Testis (tissue), 3 donors: ENCODE results near the gene ADD3. TPM values are rescaled to one million over a fixed set of nuclear protein-coding genes. Genes with fewer than 3 reads are reported as not detected.

Source experiments
- DNase-seq: peaks from one replicate; pipeline ENCODE4 v3.0.0-alpha.2; 2019
- H3K27ac ChIP-seq, 2 donors: fragments of 200-600 bp; sonication (generic); one replicate each; pipeline ENCODE4 v1.5.1; 2019
- H3K27me3 ChIP-seq: fragments of 200-600 bp; sonication (generic); one replicate; pipeline ENCODE4 v1.5.1; 2019
- H3K36me3 ChIP-seq: fragments of 200-600 bp; sonication (generic); one replicate; pipeline ENCODE4 v1.5.1; 2017; ENCODE audit warnings: low read depth; ENCODE audit errors: missing control alignments
- H3K4me1 ChIP-seq: fragments of 200-600 bp; sonication (generic); one replicate; pipeline ENCODE4 v1.5.1; 2019
- H3K4me3 ChIP-seq, 2 donors: fragments of 200-600 bp; sonication (generic); one replicate each; pipeline ENCODE4 v1.5.1; 2017 to 2019
- H3K9me3 ChIP-seq: fragments of 200-600 bp; sonication (generic); one replicate; pipeline ENCODE4 v1.5.1; 2017
- CTCF ChIP-seq, 3 experiments: fragments of 450-650 bp in 2 of 3; fragments of 200-600 bp in 1 of 3; sonication (generic) in 1 of 3; IDR thresholded peaks; one replicate each; pipeline ENCODE4 v1.5.1; 2016 to 2019; ENCODE audit warnings: antibody characterized with exemption in 3 of 3, mild to moderate bottlenecking in 2 of 3, moderate library complexity in 1 of 3
- POLR2A ChIP-seq: fragments of 450-650 bp; IDR thresholded peaks from one replicate; pipeline ENCODE4 v1.6.1; 2017; ENCODE audit warnings: antibody characterized with exemption, mild to moderate bottlenecking, moderate library complexity
- WGBS, 2 donors: methylation state at CpG; one replicate each; pipeline ENCODE4 v1.1.5; 2018; 5-methylcytosine and 5-hydroxymethylcytosine counted together
- intact Hi-C: fragments of 100-400 bp; cut with DNase I; formaldehyde crosslinking; loops from one replicate; pipeline ENCODE4 v1.15.1; 2023; ENCODE audit warnings: low total_unique reads
- polyA plus RNA-seq: library from polyadenylated mRNA; stranded (reverse); fragments of 350-450 nt; fragmentation: Illumina TruSeq; extraction: RNeasy Lipid Tissue Mini Kit (QIAGEN cat#74804); gene quantifications from one replicate; pipeline ENCODE4 v1.2.3, GENCODE V29; 2014; ENCODE audit warnings: low read depth, low replicate concordance; ENCODE audit not compliant: insufficient read depth
- total RNA-seq, 2 donors: library from RNA; depleted of rRNA; stranded (reverse); fragments of >200 nt; gene quantifications; one replicate each; pipeline ENCODE4 v1.2.3, GENCODE V29; 2016

ADD3 gene
- total and polyA plus RNA-seq, 3 donors from 2014 or later = 155 to 394 (median 240) TPM

DNA sequence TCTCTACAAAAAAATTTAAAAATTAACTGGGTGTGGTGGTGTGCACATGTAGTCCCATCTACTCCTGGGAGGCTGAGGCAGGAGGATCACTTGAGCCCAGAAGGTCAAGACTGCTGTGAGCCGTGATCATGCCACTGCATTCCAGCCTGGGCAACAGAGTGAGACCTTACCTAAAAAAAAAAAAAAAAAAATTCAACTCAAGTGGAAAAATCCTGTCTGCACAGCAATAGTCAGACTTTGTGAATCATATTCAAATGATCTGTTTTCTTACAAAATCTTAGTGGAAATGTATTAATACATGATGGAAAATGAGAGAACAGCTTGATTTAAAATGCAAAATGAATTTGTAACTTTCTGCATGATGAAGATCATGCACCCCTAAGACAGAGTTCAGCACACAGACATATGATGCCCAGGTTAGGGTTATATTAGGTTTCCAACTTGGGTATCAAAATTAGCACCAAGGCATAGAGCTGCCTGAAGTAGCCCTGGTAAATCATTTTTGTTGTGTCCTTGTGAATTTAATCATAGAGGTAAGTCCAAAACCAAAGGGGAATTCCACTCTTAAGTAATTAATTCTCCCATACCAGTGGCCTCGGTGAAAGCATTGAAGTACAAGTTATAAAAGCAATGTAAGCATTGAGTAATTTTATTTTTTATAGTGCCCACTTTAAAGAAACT is 93.8 kb downstream of the ADD3 start:
- no peak overlapping the region for H3K27ac ChIP-seq
- no peaks in the 10 kb centered on the region for H3K27me3 ChIP-seq
- H3K9me3 ChIP-seq = no peaks in the 10 kb centered on the region
- DNase-seq = no peak
- no peaks in the 10 kb centered on the region for H3K36me3 ChIP-seq
- intact Hi-C loops = no loop called here
- WGBS, 2 donors = 82 to 83% methylated on average over 2 of the region's 2 CpGs
- peaks cover 7% of the 10 kb centered on the region for H3K4me1 ChIP-seq
- no peak overlapping the region for H3K4me3 ChIP-seq
- TF ChIP-seq CTCF (IDR thresholded peaks at IDR 0.05) (no peak), POLR2A (no peak)

DNA sequence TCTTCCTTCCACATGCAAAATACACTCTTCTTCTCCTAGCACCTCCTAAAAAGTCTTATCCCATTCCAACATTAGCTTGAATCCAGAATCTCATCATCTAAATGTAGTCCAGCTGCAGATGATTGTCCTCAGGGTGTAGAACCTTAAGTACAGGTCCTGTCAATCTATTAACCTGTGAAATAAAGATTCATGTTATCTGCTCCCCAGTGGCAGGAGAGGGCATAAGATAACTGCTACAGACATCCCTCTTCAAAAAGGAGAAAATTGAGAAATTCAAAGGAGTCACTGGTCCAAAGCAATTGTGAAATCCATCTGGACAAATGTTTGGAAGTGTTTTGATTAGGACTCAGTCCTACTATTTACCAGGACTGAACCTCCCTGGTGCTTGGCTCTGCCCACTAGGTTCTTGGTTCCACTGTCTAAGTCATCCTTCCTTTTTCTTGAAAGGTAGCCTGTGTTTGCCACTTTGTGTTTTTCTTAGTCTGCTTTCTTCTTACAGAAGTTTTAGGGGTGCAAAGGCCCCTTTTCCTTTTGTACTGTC is 96.2 kb downstream of the ADD3 start:
- Histone ChIP-seq H3K9me3 (no peaks in the 10 kb centered on the region), H3K4me1 (no peaks in the 10 kb centered on the region), H3K4me3 (no peak overlapping the region), H3K36me3 (no peaks in the 10 kb centered on the region), H3K27me3 (no peaks in the 10 kb centered on the region), H3K27ac (no peak overlapping the region)
- no peak for DNase-seq
- intact Hi-C loops = no loop called here
- TF ChIP-seq POLR2A = no peak

DNA sequence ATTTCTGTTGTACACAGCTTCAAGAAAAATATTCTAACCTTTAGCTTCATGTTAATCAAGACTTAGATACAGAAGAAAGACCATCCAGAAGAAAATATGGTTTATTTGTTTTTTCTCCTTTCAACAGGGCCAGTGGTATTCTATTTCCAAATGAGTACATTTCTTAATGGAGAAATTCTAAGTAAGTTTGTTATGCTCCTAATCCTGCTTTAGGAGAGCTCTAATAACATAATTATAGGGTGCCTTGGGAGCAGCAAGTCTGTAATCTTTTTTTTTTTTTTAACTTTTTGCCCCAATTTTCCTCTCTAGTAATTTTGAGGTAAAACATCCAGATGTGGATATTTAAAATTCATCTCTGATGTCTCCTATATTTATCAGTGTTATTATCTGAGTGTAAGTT is 98.1 kb downstream of the ADD3 start:
- Histone ChIP-seq H3K27me3 (no peaks in the 10 kb centered on the region), H3K36me3 (no peaks in the 10 kb centered on the region), H3K4me3 (no peak overlapping the region), H3K27ac (no peak overlapping the region), H3K9me3 (no peaks in the 10 kb centered on the region), H3K4me1 (no peaks in the 10 kb centered on the region)
- TF ChIP-seq POLR2A (no peak), CTCF (IDR thresholded peaks at IDR 0.05) (no peak)
- intact Hi-C loops = no loop called here
- DNase-seq = no peak

- intact Hi-C loops = no loop called here
- no peak overlapping the region for H3K27ac ChIP-seq
- H3K36me3 ChIP-seq = no peaks in the 10 kb centered on the region
- H3K4me1 ChIP-seq = no peaks in the 10 kb centered on the region
- no peaks in the 10 kb centered on the region for H3K9me3 ChIP-seq
- 86 to 91% methylated on average over 6 of the region's 6 CpGs for WGBS, 2 donors
- H3K4me3 ChIP-seq = no peak overlapping the region
- TF ChIP-seq POLR2A (no peak), CTCF (IDR thresholded peaks at IDR 0.05) (no peak)
- no peak for DNase-seq
- no peaks in the 10 kb centered on the region for H3K27me3 ChIP-seq
Measured at GRCh38 chr10:110107430-110107829, 99.6 kb downstream of the ADD3 start.

GRCh38 chr10:110107887-110108286 is 100.1 kb downstream of the ADD3 start:
- no peak for DNase-seq
- no peaks in the 10 kb centered on the region for H3K36me3 ChIP-seq
- H3K4me1 ChIP-seq = no peaks in the 10 kb centered on the region
- no peaks in the 10 kb centered on the region for H3K9me3 ChIP-seq
- no peak overlapping the region for H3K4me3 ChIP-seq
- H3K27me3 ChIP-seq = no peaks in the 10 kb centered on the region
- no peak overlapping the region for H3K27ac ChIP-seq
- intact Hi-C loops = no loop called here
- TF ChIP-seq CTCF (IDR thresholded peaks at IDR 0.05) (no peak), POLR2A (no peak)
